Uterus (tissue), 4 donors: ENCODE data around the gene METTL25. TPM values are rescaled to one million over a fixed set of nuclear protein-coding genes. Genes with fewer than 3 reads are reported as not detected.

ENCODE experiments used
- DNase-seq, 2 donors: peaks; one replicate each; pipeline ENCODE4 v3.0.0-alpha.2; 2019 to 2020
- H3K27ac ChIP-seq, 2 donors: fragments of 200-600 bp; sonication (generic); 1 replicate in 1 of 2; 2 replicates in 1 of 2; pipeline ENCODE4 v1.5.1; 2016 to 2018
- H3K27me3 ChIP-seq, 2 donors: fragments of 200-600 bp; sonication (generic); one replicate each; pipeline ENCODE4 v1.5.1; 2018 to 2019; ENCODE audit warnings: control low read depth in 1 of 2
- H3K36me3 ChIP-seq, 2 donors: fragments of 200-600 bp; sonication (generic); one replicate each; pipeline ENCODE4 v1.5.1; 2019; ENCODE audit warnings: control low read depth in 1 of 2
- H3K4me1 ChIP-seq, 2 donors: fragments of 200-600 bp; sonication (generic); one replicate each; pipeline ENCODE4 v1.5.1; 2018 to 2019; ENCODE audit warnings: control low read depth in 1 of 2
- H3K4me3 ChIP-seq, 2 donors: fragments of 200-600 bp; sonication (generic); 1 replicate in 1 of 2; 2 replicates in 1 of 2; pipeline ENCODE4 v1.5.1; 2018 to 2019; ENCODE audit warnings: mild to moderate bottlenecking in 1 of 2
- H3K9me3 ChIP-seq, 2 donors: fragments of 200-600 bp; sonication (generic); one replicate each; pipeline ENCODE4 v1.5.1; 2019; ENCODE audit warnings: control low read depth in 1 of 2
- CTCF ChIP-seq, 4 experiments: fragments of 200-600 bp in 2 of 4; fragments of 450-650 bp in 2 of 4; sonication (generic) in 2 of 4; IDR thresholded peaks; one replicate each; pipeline ENCODE4 v1.5.1; 2016 to 2019; ENCODE audit warnings: antibody characterized with exemption in 4 of 4, mild to moderate bottlenecking in 2 of 4, moderate library complexity in 1 of 4
- POLR2A ChIP-seq, 2 donors: fragments of 450-650 bp; IDR thresholded peaks; one replicate each; pipeline ENCODE4 v1.6.1; 2016; ENCODE audit warnings: antibody characterized with exemption in 2 of 2, mild to moderate bottlenecking in 1 of 2, moderate library complexity in 1 of 2
- intact Hi-C: fragments of 100-400 bp; cut with DNase I; formaldehyde crosslinking; loops from one replicate; pipeline ENCODE4 v1.15.1; 2023; ENCODE audit warnings: low total_unique reads
- total RNA-seq, 4 donors: library from RNA; depleted of rRNA in 3 of 4; stranded (reverse); fragments of >200 nt in 3 of 4; gene quantifications; one replicate each; pipeline versions ENCODE4 v1.1.0 to v1.2.4, GENCODE V29; 2014 to 2023
- donor health status: DM: yes; HTN: yes; CAD: no.

Gene METTL25
- total RNA-seq, 4 donors from 2014 or later, result 22.6 to 48.7 (median 32.8) TPM

- H3K4me1 ChIP-seq, result no peaks in the 10 kb centered on the region
- intact Hi-C loops, result no loop called here
- TF ChIP-seq POLR2A (IDR thresholded peaks at IDR 0.05), result no peak
- peak in 2 of 4 experiments; percentile 14 to 19 for TF ChIP-seq CTCF (IDR thresholded peaks at IDR 0.05)
- no peaks in the 10 kb centered on the region for H3K36me3 ChIP-seq
- H3K27ac ChIP-seq, result no peak overlapping the region
- DNase-seq, result no peak
- no peaks in the 10 kb centered on the region for H3K27me3 ChIP-seq
- H3K4me3 ChIP-seq, result no peak overlapping the region
- H3K9me3 ChIP-seq, result no peaks in the 10 kb centered on the region
These were observed 31.3 kb upstream of the METTL25 start for GRCh38 chr12:82326905-82327503.

- Histone ChIP-seq H3K4me1 (no peaks in the 10 kb centered on the region), H3K9me3 (no peaks in the 10 kb centered on the region), H3K36me3 (no peaks in the 10 kb centered on the region), H3K27me3 (no peaks in the 10 kb centered on the region), H3K4me3 (no peak overlapping the region), H3K27ac (no peak overlapping the region)
- intact Hi-C loops, result no loop called here
- no peak for DNase-seq
- no peak for TF ChIP-seq POLR2A (IDR thresholded peaks at IDR 0.05)
- no peak for TF ChIP-seq CTCF (IDR thresholded peaks at IDR 0.05)
These were observed 30.5 kb upstream of the METTL25 start for GRCh38 chr12:82327861-82328260.

- DNase-seq, result no peak
- no peaks in the 10 kb centered on the region for H3K4me1 ChIP-seq
- no peaks in the 10 kb centered on the region for H3K36me3 ChIP-seq
- H3K4me3 ChIP-seq, result no peak overlapping the region
- H3K27ac ChIP-seq, result no peak overlapping the region
- TF ChIP-seq POLR2A (IDR thresholded peaks at IDR 0.05), result no peak
- no peak for TF ChIP-seq CTCF (IDR thresholded peaks at IDR 0.05)
- H3K27me3 ChIP-seq, result no peaks in the 10 kb centered on the region
- H3K9me3 ChIP-seq, result no peaks in the 10 kb centered on the region
- intact Hi-C loops, result no loop called here
These were observed 28.8 kb upstream of the METTL25 start for GRCh38 chr12:82329508-82329907.

GRCh38 chr12:82350161-82350560 is 8.2 kb upstream of the METTL25 start:
- no peak overlapping the region for H3K4me3 ChIP-seq
- H3K9me3 ChIP-seq, result no peaks in the 10 kb centered on the region
- no peaks in the 10 kb centered on the region for H3K27me3 ChIP-seq
- no peaks in the 10 kb centered on the region for H3K4me1 ChIP-seq
- H3K36me3 ChIP-seq, result no peaks in the 10 kb centered on the region
- no peak for DNase-seq
- intact Hi-C loops, result no loop called here
- H3K27ac ChIP-seq, result no peak overlapping the region
- TF ChIP-seq CTCF (IDR thresholded peaks at IDR 0.05) (no peak), POLR2A (IDR thresholded peaks at IDR 0.05) (no peak)

GRCh38 chr12:82351390-82351789 is 6.9 kb upstream of the METTL25 start:
- no peaks in the 10 kb centered on the region for H3K36me3 ChIP-seq
- H3K27me3 ChIP-seq, result no peaks in the 10 kb centered on the region
- intact Hi-C loops, result no loop called here
- no peak for DNase-seq
- H3K4me1 ChIP-seq, result no peaks in the 10 kb centered on the region
- TF ChIP-seq POLR2A (IDR thresholded peaks at IDR 0.05) (no peak), CTCF (IDR thresholded peaks at IDR 0.05) (no peak)
- H3K9me3 ChIP-seq, result no peaks in the 10 kb centered on the region
- H3K4me3 ChIP-seq, result no peak overlapping the region
- H3K27ac ChIP-seq, result no peak overlapping the region
